K562 (cell line): ENCODE results near the gene MTA2. TPM values are rescaled to one million over a fixed set of nuclear protein-coding genes. Genes with fewer than 3 reads are reported as not detected.

ENCODE experiments used
- BACH1 ChIP-seq: fragments of 200-800 bp; sonication (Bioruptor generic); IDR thresholded peaks from 2 replicates; pipeline ENCODE4 v1.6.1; 2016; ENCODE audit warnings: missing genetic modification characterization, missing compliant biosample characterization
- C11orf30 ChIP-seq: fragments of 450-650 bp; IDR thresholded peaks from 2 replicates; pipeline ENCODE4 v1.6.1; 2016; ENCODE audit warnings: low read depth, mild to moderate bottlenecking
- CAMTA2 ChIP-seq: fragments of 250-450 bp; sonication (Bioruptor Pico); conservative IDR thresholded peaks from 2 replicates; pipeline ENCODE4 v1.5.1; 2022
- CHAMP1 ChIP-seq: fragments of 450-650 bp; IDR thresholded peaks from 2 replicates; pipeline ENCODE4 v1.6.1; 2016; ENCODE audit warnings: mild to moderate bottlenecking
- COPS2 ChIP-seq: fragments of 450-650 bp; conservative IDR thresholded peaks from 2 replicates; pipeline ENCODE4 v1.6.1; 2016; ENCODE audit warnings: mild to moderate bottlenecking, moderate library complexity
- CREM ChIP-seq: IDR thresholded peaks from 2 replicates; pipeline ENCODE4 v1.6.1; 2014; ENCODE audit warnings: antibody characterized with exemption, low read depth
- CTBP1 ChIP-seq: fragments of 450-650 bp; IDR thresholded peaks from 2 replicates; pipeline ENCODE4 v1.6.1; 2016; ENCODE audit warnings: borderline replicate concordance
- CXXC5 ChIP-seq: fragments of 250-450 bp; sonication (Bioruptor Pico); IDR thresholded peaks from 2 replicates; pipeline ENCODE4 v1.8.0; 2022; ENCODE audit warnings: inconsistent platforms, mild to moderate bottlenecking, moderate library complexity
- ELF1 ChIP-seq: fragments of 200-800 bp; sonication (Bioruptor generic); IDR thresholded peaks from 2 replicates; pipeline ENCODE4 v1.6.1; 2016; ENCODE audit warnings: missing genetic modification characterization, missing compliant biosample characterization
- FOXK2 ChIP-seq, 2 experiments: fragments of 450-650 bp; IDR thresholded peaks in 1 of 2; conservative IDR thresholded peaks in 1 of 2; 2 replicates each; pipeline ENCODE4 v1.6.1; 2016; ENCODE audit warnings: low read depth in 2 of 2, mild to moderate bottlenecking in 1 of 2
- GATAD2A ChIP-seq: fragments of 450-650 bp; IDR thresholded peaks from 2 replicates; pipeline ENCODE4 v1.6.1; 2017
- HNRNPK ChIP-seq: fragments of 200-400 bp; formaldehyde crosslinking; IDR thresholded peaks from one replicate; pipeline ENCODE4 v1.6.1; 2018; ENCODE audit warnings: mild to moderate bottlenecking, low read depth, low read length; ENCODE audit not compliant: poor library complexity, severe bottlenecking
- HSF4 ChIP-seq: fragments of 250-450 bp; sonication (Bioruptor Pico); IDR thresholded peaks from 2 replicates; pipeline ENCODE4 v2.1.2; 2022; ENCODE audit warnings: mild to moderate bottlenecking, moderate library complexity, borderline replicate concordance
- KLF6 ChIP-seq: fragments of 250-450 bp; sonication (Bioruptor Pico); IDR thresholded peaks from 2 replicates; pipeline ENCODE4 v1.4.0; 2020; ENCODE audit warnings: mild to moderate bottlenecking, moderate library complexity, borderline replicate concordance
- MCM5 ChIP-seq: fragments of 450-650 bp; IDR thresholded peaks from 2 replicates; pipeline ENCODE4 v1.6.1; 2016; ENCODE audit warnings: low read depth
- NCOA1 ChIP-seq: fragments of 450-650 bp; IDR thresholded peaks from 2 replicates; pipeline ENCODE4 v1.6.1; 2016; ENCODE audit warnings: low read depth
- NFIC ChIP-seq: fragments of 450-650 bp; IDR thresholded peaks from 2 replicates; pipeline ENCODE4 v1.6.1; 2017; ENCODE audit warnings: mild to moderate bottlenecking, inconsistent platforms
- NFRKB ChIP-seq: fragments of 450-650 bp; IDR thresholded peaks from 2 replicates; pipeline ENCODE4 v1.6.1; 2016; ENCODE audit warnings: low read depth
- NFXL1 ChIP-seq: fragments of 450-650 bp; formaldehyde crosslinking; IDR thresholded peaks from 2 replicates; pipeline ENCODE4 v1.4.0; 2021; ENCODE audit warnings: mild to moderate bottlenecking
- PHF8 ChIP-seq: fragments of 200-600 bp; sonication (generic); IDR thresholded peaks from 2 replicates; pipeline ENCODE4 v1.6.1; 2012; ENCODE audit warnings: mixed run types, mild to moderate bottlenecking, inconsistent platforms, low read length, moderate library complexity, borderline replicate concordance
- POLR2H ChIP-seq: IDR thresholded peaks from 2 replicates; pipeline ENCODE4 v1.6.1; 2016; ENCODE audit warnings: missing genetic modification characterization, low read depth, mild to moderate bottlenecking, control low read depth, missing compliant biosample characterization, moderate library complexity
- PTBP1 ChIP-seq: fragments of 200-400 bp; formaldehyde crosslinking; IDR thresholded peaks from 2 replicates; pipeline ENCODE4 v1.6.1; 2017; ENCODE audit warnings: low read depth, low read length
- SMARCB1 ChIP-seq: IDR thresholded peaks from 2 replicates; pipeline ENCODE4 v1.6.1; 2011; ENCODE audit warnings: improper control_type of control experiment, low read depth; ENCODE audit not compliant: insufficient read length
- SRSF7 ChIP-seq: fragments of 200-400 bp; formaldehyde crosslinking; optimal IDR thresholded peaks from 2 replicates; pipeline ENCODE3; 2017; ENCODE audit warnings: mild to moderate bottlenecking, low read depth, low read length
- ZBED1 ChIP-seq: IDR thresholded peaks from 2 replicates; pipeline ENCODE4 v1.6.1; 2014
- ZNF311 ChIP-seq: fragments of 250-450 bp; sonication (Bioruptor Pico); IDR thresholded peaks from 2 replicates; pipeline ENCODE4 v1.4.0; 2020; ENCODE audit warnings: mild to moderate bottlenecking, moderate library complexity
- ZNF354B ChIP-seq: fragments of 250-450 bp; sonication (Bioruptor Pico); IDR thresholded peaks from 2 replicates; pipeline ENCODE4 v1.4.0; 2020
- ZNF695 ChIP-seq: fragments of 450-650 bp; formaldehyde crosslinking; IDR thresholded peaks from 2 replicates; pipeline ENCODE4 v1.4.0; 2020; ENCODE audit warnings: mild to moderate bottlenecking, moderate library complexity
- polyA plus RNA-seq, 8 experiments: library from polyadenylated mRNA; depleted of rRNA in 4 of 8; stranded (reverse) in 5 of 8; unstranded in 3 of 8; fragments of >200 nt; fragmentation: Nextera tagmentation in 2 of 8; fragmentation: Illumina TruSeq in 1 of 8; extraction: Ambion mirVana in 2 of 8; extraction: Trizol in 1 of 8; gene quantifications; 2 replicates each; pipeline versions ENCODE4 v1.2.1 to v1.2.3, GENCODE V29; 2011 to 2014; ENCODE audit warnings: inconsistent platforms in 1 of 8, missing spikeins in 1 of 8
- total RNA-seq, 7 experiments: library from RNA; depleted of rRNA in 6 of 7; stranded (reverse); fragments of >200 nt in 6 of 7; fragmentation: Illumina TruSeq in 2 of 7; extraction: Trizol in 2 of 7; gene quantifications; 2 replicates each; pipeline versions ENCODE4 v1.2.1 to v1.2.3, GENCODE V29; 2011 to 2021; ENCODE audit warnings: low replicate concordance in 1 of 7
- TF ChIP-seq, protein P1 (sequence below): fragments of 250-450 bp; sonication (Bioruptor Pico); IDR thresholded peaks from 2 replicates; pipeline ENCODE4 v1.8.0; 2021; ENCODE audit warnings: borderline replicate concordance, mild to moderate bottlenecking, moderate library complexity; ENCODE audit not compliant: poor library complexity, severe bottlenecking

Gene MTA2
- total and polyA plus RNA-seq, 9 of the 15 experiments (the other 6 are each of a cell fraction or from before 2014, with no cell fraction given) = 6.2 to 220 (median 172) TPM

DNA sequence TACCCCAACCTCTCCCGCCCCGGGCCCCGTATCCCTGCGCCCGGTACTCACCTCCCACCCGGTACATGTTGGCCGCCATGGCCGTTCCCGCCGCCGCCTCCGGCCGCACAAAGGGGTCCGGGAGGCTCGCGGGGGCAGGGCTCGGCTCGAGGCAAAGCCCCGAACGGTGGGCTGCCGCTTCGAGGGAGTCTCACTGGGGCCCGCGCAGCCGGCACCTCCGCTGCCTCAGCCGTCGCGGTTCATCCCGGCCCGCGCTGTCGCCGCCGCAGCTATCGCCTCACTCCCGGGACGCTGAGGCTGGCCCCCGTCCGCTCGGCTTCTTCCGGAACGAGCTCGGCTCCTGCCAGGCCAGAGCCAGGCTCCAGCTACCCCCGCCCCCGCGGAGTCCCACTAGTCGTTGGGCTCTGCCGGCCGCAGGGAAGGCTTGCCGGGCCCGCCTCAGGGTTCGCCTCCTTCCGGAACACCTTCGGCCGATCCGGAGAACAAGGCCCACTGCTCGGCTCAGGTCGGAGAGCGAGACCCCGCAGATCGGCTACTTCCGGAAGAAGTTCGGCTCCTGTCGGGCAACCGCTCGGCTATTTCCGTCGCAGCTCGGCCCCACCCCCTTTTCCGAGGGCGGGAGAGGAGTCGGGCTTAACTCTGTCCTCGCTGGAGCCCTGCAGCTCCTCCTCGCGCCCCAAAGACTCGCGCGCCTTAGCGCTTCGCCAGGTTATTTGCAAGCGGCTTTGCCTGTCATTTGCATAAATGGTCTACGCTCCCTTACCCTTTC, at the start of gene MTA2 (continued):
- TF ChIP-seq ZBED1 (peak; percentile 19; the same call in 1 of the 2 replicates), ZNF354B (CRISPR knock-in tag) (no peak), COPS2 (no peak), BACH1 (tag) (no peak), NFRKB (no peak), CHAMP1 (no peak), MCM5 (no peak), PHF8 (peak; percentile 64; the same call in 1 of the 2 replicates), ZNF311 (no peak), SRSF7 (no peak), CAMTA2 (CRISPR knock-in tag) (0 out of 2 replicates have a peak, but pooled peaks have one; percentile 45), C11orf30 (no peak), ZNF695 (no peak), CXXC5 (CRISPR knock-in tag) (peak; percentile 5; the same call in 1 of the 2 replicates), NFIC (no peak; the same call in 1 of the 2 replicates), NFXL1 (no peak), POLR2H (tag) (no peak; the same call in 1 of the 2 replicates), CTBP1 (no peak), ELF1 (tag) (peak; percentile 37; the same call in 1 of the 2 replicates), GATAD2A (peak; percentile 87; the same call in 1 of the 2 replicates), HNRNPK (peak; percentile 35), NCOA1 (no peak; the same call in 1 of the 2 replicates), FOXK2 (conservative IDR thresholded peaks at IDR 0.05 in 1 of 2, IDR thresholded peaks at IDR 0.05 in 1 of 2; ENCODE audit: low read depth in 2 of 2) (no peak), PTBP1 (no peak), HSF4 (no peak), KLF6 (CRISPR knock-in tag) (no peak), CREM (0 out of 2 replicates have a peak, but pooled peaks have one; percentile 7), SMARCB1 (no peak)
- TF ChIP-seq, protein P1, sequence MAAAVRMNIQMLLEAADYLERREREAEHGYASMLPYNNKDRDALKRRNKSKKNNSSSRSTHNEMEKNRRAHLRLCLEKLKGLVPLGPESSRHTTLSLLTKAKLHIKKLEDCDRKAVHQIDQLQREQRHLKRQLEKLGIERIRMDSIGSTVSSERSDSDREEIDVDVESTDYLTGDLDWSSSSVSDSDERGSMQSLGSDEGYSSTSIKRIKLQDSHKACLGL (CRISPR knock-in tag) = no peak
